BJ (cell line): ENCODE data around the gene CCDC86. TPM values are rescaled to one million over a fixed set of nuclear protein-coding genes. Genes with fewer than 3 reads are reported as not detected.

Source experiments
- CTCF ChIA-PET: fragments of 350-600 bp; formaldehyde crosslinking; extraction: SDS; loops from one replicate; lab custom pipeline; 2021; ENCODE audit warnings: antibody characterized with exemption, inconsistent platforms; lab: Yijun Ruan, JAX
- POLR2A ChIA-PET: fragments of 300-600 bp; sonication (Branson Sonifier 250); formaldehyde crosslinking; extraction: SDS; loops from one replicate; lab custom pipeline; 2021; ENCODE audit warnings: antibody characterized with exemption; lab: Charles Lee
- DNase-seq: peaks from one replicate; pipeline ENCODE4 v3.0.0-alpha.2; 2011; ENCODE audit warnings: low read depth
- H3K27me3 ChIP-seq: 2 replicates; pipeline ENCODE4 v1.6.0; 2011; ENCODE audit warnings: low read length; ENCODE audit not compliant: control insufficient read depth, insufficient read depth
- H3K36me3 ChIP-seq: 2 replicates; pipeline ENCODE4 v1.5.1; 2011; ENCODE audit warnings: low read length; ENCODE audit not compliant: control insufficient read depth, insufficient read depth
- H3K4me3 ChIP-seq: 2 replicates; pipeline ENCODE4 v1.5.1; 2011; ENCODE audit warnings: low read depth, mild to moderate bottlenecking, control low read depth, low read length
- CTCF ChIP-seq: IDR thresholded peaks from 2 replicates; pipeline ENCODE4 v1.5.1; 2011; ENCODE audit warnings: low read depth, mild to moderate bottlenecking, control low read depth, inconsistent platforms, low read length, moderate library complexity; ENCODE audit not compliant: insufficient read depth
- polyA plus RNA-seq: library from polyadenylated mRNA; depleted of rRNA; stranded (reverse); fragments of >200 nt; gene quantifications from 2 replicates; pipeline ENCODE4 v1.2.3, GENCODE V29; 2011

CCDC86 gene
- polyA plus RNA-seq, 1 experiment = 21.2 TPM

- ChIA-PET CTCF (interaction anchor here (1.5 to 1.6 kb wide), 2 partner anchors 11 to 27 kb away, joined by 5 read pairs; no protein-coding TSS in a partner anchor), POLR2A (no interaction called here)
- no peak for TF ChIP-seq CTCF
- no peaks in the 10 kb centered on the region for H3K36me3 ChIP-seq
- peaks cover 1% of the 10 kb centered on the region; the same call in 1 of the 2 replicates for H3K27me3 ChIP-seq
- H3K4me3 ChIP-seq = no peak overlapping the region
- no peak for DNase-seq
These were observed 19.0 kb downstream of the CCDC86 start for GRCh38 chr11:60860943-60861342.

GRCh38 chr11:60862171-60862570 lies 20.3 kb downstream of the CCDC86 start:
- no peak for DNase-seq
- TF ChIP-seq CTCF = no peak
- H3K27me3 ChIP-seq = no peaks in the 10 kb centered on the region; the same call in 1 of the 2 replicates
- CTCF ChIA-PET = no interaction called here
- H3K36me3 ChIP-seq = no peaks in the 10 kb centered on the region
- H3K4me3 ChIP-seq = no peak overlapping the region
- POLR2A ChIA-PET = no interaction called here

GRCh38 chr11:60863550-60864521 lies 21.9 kb downstream of the CCDC86 start:
- DNase-seq = no peak
- ChIA-PET POLR2A (no interaction called here), CTCF (interaction anchor here (2.2 kb wide), 1 partner anchor 33 kb away, joined by 6 read pairs; no protein-coding TSS in a partner anchor)
- Histone ChIP-seq H3K36me3 (no peaks in the 10 kb centered on the region), H3K27me3 (no peaks in the 10 kb centered on the region; the same call in 1 of the 2 replicates), H3K4me3 (no peak overlapping the region)
- TF ChIP-seq CTCF = no peak

- no peaks in the 10 kb centered on the region for H3K36me3 ChIP-seq
- no peak for DNase-seq
- no peak for TF ChIP-seq CTCF
- H3K27me3 ChIP-seq = no peaks in the 10 kb centered on the region; the same call in 1 of the 2 replicates
- CTCF ChIA-PET = interaction anchor here (0.6 to 2.2 kb wide), 2 partner anchors 14 to 34 kb away, joined by 3 to 6 read pairs; no protein-coding TSS in a partner anchor
- POLR2A ChIA-PET = no interaction called here
- no peak overlapping the region for H3K4me3 ChIP-seq
These were observed 23.1 kb downstream of the CCDC86 start for GRCh38 chr11:60864856-60865513.
